Colonic mucosa (tissue), 4 donors: Measurements from ENCODE around the gene SUCLG1. TPM values are rescaled to one million over a fixed set of nuclear protein-coding genes. Genes with fewer than 3 reads are reported as not detected.
A peak's percentile ranks its signal among the peaks of the same experiment; 100 is the strongest.

Source experiments
- DNase-seq: peaks from one replicate; pipeline ENCODE4 v3.0.0-alpha.2; 2020
- H3K27ac ChIP-seq: fragments of 200-600 bp; one replicate; pipeline ENCODE4 v1.8.0; 2021
- H3K27me3 ChIP-seq: fragments of 200-600 bp; one replicate; pipeline ENCODE4 v1.8.0; 2021
- H3K36me3 ChIP-seq: fragments of 200-600 bp; one replicate; pipeline ENCODE4 v1.8.0; 2021
- H3K4me1 ChIP-seq: fragments of 200-600 bp; one replicate; pipeline ENCODE4 v1.8.0; 2021; ENCODE audit warnings: mild to moderate bottlenecking
- H3K4me3 ChIP-seq: fragments of 200-600 bp; one replicate; pipeline ENCODE4 v1.8.0; 2021
- H3K9ac ChIP-seq, 2 donors: one replicate each; pipeline ENCODE4 v1.7.0; 2013; ENCODE audit warnings: control low read depth in 2 of 2, low read depth in 2 of 2, low read length in 2 of 2
- H3K9me3 ChIP-seq: fragments of 200-600 bp; one replicate; pipeline ENCODE4 v1.8.0; 2021
- intact Hi-C: fragments of 100-400 bp; cut with DNase I; formaldehyde crosslinking; loops from one replicate; pipeline ENCODE4 v1.14.1; 2022
- total RNA-seq, 2 donors: library from RNA; stranded (reverse); fragmentation: NEBNext Ultra II Directional in 1 of 2; extraction: Animal tissue kit (Norgen Biotek cat#: 25700) in 1 of 2; gene quantifications; one replicate each; pipeline ENCODE4 v1.2.1, GENCODE V29; 2021
- TF ChIP-seq, protein P1 (sequence below): fragments of 200-600 bp; IDR thresholded peaks from one replicate; pipeline ENCODE4 v1.8.0; 2022; ENCODE audit warnings: antibody characterized with exemption, mild to moderate bottlenecking
- donor health status: healthy.
- donor health status: DM: no; HTN: no; CAD: no.
- donor health status: DM: no; HTN: no; CAD: no.

The SUCLG1 gene
- total RNA-seq, result 100 to 1,000 TPM; 249 to 253 TPM

- DNase-seq, result peak; percentile 90
Observed at GRCh38 chr2:84459018-84459943, at the start of gene SUCLG1. Gene SUCLG1 (minus strand): TSS chr2:84459280. CDS start chr2:84459269, 11 bp downstream.

GRCh38 chr2:84498150-84498799, 39.2 kb upstream of the SUCLG1 start:
- Histone ChIP-seq H3K4me3 (no peak overlapping the region), H3K9ac (no peak overlapping the region), H3K4me1 (no peaks in the 10 kb centered on the region), H3K9me3 (no peaks in the 10 kb centered on the region), H3K36me3 (no peaks in the 10 kb centered on the region), H3K27ac (no peak overlapping the region), H3K27me3 (no peaks in the 10 kb centered on the region)
- TF ChIP-seq, protein P1, sequence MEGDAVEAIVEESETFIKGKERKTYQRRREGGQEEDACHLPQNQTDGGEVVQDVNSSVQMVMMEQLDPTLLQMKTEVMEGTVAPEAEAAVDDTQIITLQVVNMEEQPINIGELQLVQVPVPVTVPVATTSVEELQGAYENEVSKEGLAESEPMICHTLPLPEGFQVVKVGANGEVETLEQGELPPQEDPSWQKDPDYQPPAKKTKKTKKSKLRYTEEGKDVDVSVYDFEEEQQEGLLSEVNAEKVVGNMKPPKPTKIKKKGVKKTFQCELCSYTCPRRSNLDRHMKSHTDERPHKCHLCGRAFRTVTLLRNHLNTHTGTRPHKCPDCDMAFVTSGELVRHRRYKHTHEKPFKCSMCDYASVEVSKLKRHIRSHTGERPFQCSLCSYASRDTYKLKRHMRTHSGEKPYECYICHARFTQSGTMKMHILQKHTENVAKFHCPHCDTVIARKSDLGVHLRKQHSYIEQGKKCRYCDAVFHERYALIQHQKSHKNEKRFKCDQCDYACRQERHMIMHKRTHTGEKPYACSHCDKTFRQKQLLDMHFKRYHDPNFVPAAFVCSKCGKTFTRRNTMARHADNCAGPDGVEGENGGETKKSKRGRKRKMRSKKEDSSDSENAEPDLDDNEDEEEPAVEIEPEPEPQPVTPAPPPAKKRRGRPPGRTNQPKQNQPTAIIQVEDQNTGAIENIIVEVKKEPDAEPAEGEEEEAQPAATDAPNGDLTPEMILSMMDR, result no peak
- intact Hi-C loops, result loop anchor here (5.0 kb wide), 2 partner anchors 364 to 384 kb away; partner anchors contain the start of gene TRABD2A
- no peak for DNase-seq

More at GRCh38 chr2:84459018-84459943, at the start of gene SUCLG1:
- Histone ChIP-seq H3K9ac (peak within 1 kb of the TSS; percentile 92 to 97), H3K27ac (peak within 1 kb of the TSS; percentile 81), H3K9me3 (no peaks in the 10 kb centered on the region), H3K36me3 (no peaks in the 10 kb centered on the region), H3K27me3 (no peaks in the 10 kb centered on the region), H3K4me1 (peaks cover 5% of the 10 kb centered on the region), H3K4me3 (peak within 1 kb of the TSS; percentile 77)
- TF ChIP-seq, protein P1, result no peak
- intact Hi-C loops, result no loop called here

DNA sequence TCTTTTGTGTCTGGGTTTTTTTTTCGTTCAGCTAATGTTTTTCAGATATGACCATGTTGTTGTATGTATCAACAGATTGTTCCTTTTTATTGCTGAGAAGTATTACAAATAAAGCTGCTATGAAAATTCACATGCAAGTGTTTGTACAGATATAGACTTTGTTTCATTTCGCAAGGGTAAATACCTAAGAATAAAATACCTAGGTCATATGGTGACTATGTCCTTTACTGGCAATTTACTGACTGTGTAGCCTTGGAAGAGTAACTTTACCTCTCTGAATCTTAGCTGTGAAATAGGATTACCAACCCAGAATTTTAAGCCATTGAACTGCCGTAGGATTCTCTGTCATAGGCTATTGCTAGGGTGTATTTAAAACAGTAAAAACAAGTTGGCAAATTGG, 38.2 kb upstream of the SUCLG1 start:
- Histone ChIP-seq H3K27ac (no peak overlapping the region), H3K27me3 (no peaks in the 10 kb centered on the region), H3K4me1 (no peaks in the 10 kb centered on the region), H3K4me3 (no peak overlapping the region), H3K9ac (no peak overlapping the region), H3K9me3 (no peaks in the 10 kb centered on the region), H3K36me3 (no peaks in the 10 kb centered on the region)
- DNase-seq, result no peak
- intact Hi-C loops, result loop anchor here (5.0 kb wide), 2 partner anchors 365 to 385 kb away; partner anchors contain the start of gene TRABD2A
- TF ChIP-seq, protein P1, result no peak

DNA sequence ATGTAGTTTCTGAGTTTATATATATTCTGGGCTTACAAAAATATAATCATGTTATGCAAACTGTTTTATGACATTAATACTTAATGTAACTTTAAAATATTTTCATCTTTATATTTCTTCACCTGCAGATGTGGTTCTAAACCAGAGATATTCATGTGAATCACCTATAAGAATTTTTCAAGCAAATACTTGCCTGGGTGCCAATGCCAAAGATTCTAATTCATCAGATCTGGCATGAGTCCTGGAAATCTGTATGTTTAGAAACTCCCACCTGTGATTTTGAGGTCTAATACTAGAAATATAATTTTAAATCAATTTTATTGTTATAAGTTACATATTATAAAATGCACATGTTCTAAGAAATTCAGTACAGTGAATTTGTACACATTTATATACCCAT, 37.3 kb upstream of the SUCLG1 start:
- H3K27me3 ChIP-seq, result no peaks in the 10 kb centered on the region
- intact Hi-C loops, result loop anchor here (5.0 kb wide), 2 partner anchors 366 to 386 kb away; partner anchors contain the start of gene TRABD2A
- no peak overlapping the region for H3K9ac ChIP-seq
- no peaks in the 10 kb centered on the region for H3K36me3 ChIP-seq
- no peak overlapping the region for H3K4me3 ChIP-seq
- TF ChIP-seq, protein P1, result no peak
- H3K27ac ChIP-seq, result no peak overlapping the region
- no peak for DNase-seq
- H3K9me3 ChIP-seq, result no peaks in the 10 kb centered on the region
- H3K4me1 ChIP-seq, result no peaks in the 10 kb centered on the region

DNA sequence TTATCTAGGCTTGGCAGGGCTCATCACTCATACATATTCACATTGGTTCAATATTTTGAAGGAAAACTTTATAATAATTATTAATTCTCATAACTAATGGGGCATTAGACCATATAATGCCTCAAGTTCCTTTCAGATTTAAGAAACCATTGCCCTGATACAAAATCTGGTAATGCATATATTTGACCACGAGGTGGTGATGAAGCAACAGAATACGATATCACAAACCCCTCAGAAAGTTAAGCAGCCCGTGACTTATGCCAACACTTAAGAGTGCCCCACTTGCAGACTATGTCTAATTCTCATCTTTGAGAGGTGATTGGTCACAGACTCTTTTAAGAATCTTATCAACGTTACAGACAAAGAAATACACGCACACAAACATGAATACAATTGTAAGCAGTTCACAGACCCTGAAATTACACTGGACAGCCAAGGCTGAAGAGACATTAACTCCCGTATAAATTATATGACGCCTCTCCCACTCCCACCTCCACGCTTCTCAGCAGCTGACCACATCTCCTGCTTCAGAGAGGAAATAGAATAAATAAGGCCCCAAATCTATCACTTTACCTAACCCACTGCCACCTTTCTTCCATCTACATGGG, 36.6 kb upstream of the SUCLG1 start:
- no peaks in the 10 kb centered on the region for H3K4me1 ChIP-seq
- H3K36me3 ChIP-seq, result no peaks in the 10 kb centered on the region
- DNase-seq, result peak; percentile 52
- H3K9ac ChIP-seq, result peak overlapping the region in 1 of 2 donors; percentile 15
- no peak overlapping the region for H3K4me3 ChIP-seq
- intact Hi-C loops, result loop anchor here (5.0 kb wide), 2 partner anchors 367 to 387 kb away; partner anchors contain the start of gene TRABD2A
- H3K9me3 ChIP-seq, result no peaks in the 10 kb centered on the region
- TF ChIP-seq, protein P1, result peak; percentile 67
- no peak overlapping the region for H3K27ac ChIP-seq
- H3K27me3 ChIP-seq, result no peaks in the 10 kb centered on the region
